KBM-7 (cell line): Measurements from ENCODE around the gene FSTL4.

Experiments
- DNase-seq: peaks from one replicate; pipeline ENCODE4 v3.0.0-alpha.2; 2015
- in situ Hi-C: fragments of 300-500 bp; cut with MboI; formaldehyde crosslinking; loops from 2 replicates; pipeline ENCODE4 v1.14.3; 2020; ENCODE audit warnings: low sequenced_read_pairs, low pct_unique_long_range_greater_than_20kb, mixed read lengths

Gene FSTL4

DNA sequence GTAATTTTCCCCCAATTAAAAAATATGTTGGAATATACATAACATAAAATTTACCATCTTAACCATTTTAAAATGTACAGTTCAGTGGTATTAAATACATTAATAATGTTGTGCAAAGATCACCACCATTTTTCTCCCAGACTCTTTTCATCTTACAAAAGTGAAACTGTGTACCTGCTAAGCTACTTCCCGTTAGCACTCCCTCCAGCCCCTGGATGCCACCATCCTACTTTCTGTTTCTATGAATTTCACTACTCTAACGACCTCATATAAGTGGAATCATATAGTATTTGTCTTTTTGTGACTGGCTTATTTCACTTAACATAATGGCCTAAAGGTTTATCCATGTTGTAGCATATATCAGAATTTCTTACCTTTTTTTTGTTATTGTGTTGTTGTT is 447.6 kb downstream of the FSTL4 start:
- in situ Hi-C loops, result no loop called here
- no peak for DNase-seq

DNA sequence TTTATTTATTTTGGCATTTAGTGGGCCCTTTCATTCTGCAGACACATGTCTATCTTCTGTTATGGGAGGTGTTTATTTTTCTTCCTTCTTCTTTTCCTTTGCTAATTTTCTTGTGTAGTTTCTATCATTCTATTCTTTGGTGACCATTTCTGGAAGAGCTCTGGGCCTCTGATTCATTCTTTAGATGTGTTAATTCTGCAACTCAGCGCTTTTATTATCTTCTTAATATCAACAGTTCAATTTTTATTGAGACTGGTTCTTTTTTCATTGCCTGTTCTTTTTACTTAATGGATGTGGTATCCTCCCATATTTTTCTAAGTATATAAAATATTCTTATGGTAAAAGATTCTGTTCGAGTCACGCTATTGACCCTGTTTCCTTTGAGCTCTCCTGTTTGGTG is 448.5 kb downstream of the FSTL4 start:
- DNase-seq, result no peak
- in situ Hi-C loops, result no loop called here

DNA sequence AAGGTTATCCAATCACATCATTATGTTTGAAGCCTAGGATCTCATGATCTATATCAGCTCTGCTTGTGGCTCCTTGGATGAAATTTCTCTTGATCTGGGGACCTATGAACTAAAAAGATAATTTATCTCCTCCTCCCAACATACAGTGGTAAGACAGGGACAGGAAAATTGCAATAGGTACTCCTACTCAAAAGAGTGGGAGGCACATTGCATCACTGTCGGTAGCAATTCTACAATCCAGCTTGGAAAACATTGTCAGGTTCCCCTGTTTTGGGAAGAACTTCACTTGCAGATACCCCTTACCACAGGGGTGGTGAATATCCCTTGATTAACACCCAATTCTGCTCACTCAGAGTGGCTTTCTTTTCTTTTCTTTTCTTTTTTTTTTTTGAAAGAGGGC is 452.8 kb downstream of the FSTL4 start:
- DNase-seq, result no peak
- in situ Hi-C loops, result no loop called here

DNA sequence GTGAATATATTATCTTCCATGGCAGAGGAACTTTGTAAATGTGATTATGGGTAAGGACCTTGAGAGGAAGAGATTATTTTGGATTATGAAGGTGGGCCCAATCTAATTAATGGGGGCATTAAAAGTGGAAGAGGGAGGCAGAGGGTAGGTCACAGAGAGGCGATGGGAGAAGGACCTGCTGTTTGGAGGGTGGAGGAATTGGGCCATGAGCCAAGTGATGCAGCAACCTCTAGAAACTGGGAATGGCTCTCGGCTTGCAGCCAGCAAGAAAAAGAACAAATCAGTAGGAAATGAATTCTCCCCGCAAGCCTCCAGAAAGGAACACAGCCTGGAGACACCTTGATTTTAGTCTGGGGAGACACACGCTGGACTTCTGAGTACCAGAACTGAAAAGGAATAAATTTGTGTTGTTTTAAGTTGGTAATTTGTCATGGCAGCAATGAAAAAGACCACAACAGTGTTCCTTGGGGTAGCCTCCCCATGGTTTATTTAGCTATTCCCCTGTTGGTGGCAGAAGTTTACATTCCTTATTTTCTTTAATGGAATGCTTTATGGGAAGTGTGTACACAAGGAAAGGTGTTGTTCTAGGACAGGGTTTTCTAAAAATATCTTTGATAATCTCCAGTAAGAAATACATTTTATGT is 456.9 kb downstream of the FSTL4 start:
- in situ Hi-C loops, result no loop called here
- no peak for DNase-seq

DNA sequence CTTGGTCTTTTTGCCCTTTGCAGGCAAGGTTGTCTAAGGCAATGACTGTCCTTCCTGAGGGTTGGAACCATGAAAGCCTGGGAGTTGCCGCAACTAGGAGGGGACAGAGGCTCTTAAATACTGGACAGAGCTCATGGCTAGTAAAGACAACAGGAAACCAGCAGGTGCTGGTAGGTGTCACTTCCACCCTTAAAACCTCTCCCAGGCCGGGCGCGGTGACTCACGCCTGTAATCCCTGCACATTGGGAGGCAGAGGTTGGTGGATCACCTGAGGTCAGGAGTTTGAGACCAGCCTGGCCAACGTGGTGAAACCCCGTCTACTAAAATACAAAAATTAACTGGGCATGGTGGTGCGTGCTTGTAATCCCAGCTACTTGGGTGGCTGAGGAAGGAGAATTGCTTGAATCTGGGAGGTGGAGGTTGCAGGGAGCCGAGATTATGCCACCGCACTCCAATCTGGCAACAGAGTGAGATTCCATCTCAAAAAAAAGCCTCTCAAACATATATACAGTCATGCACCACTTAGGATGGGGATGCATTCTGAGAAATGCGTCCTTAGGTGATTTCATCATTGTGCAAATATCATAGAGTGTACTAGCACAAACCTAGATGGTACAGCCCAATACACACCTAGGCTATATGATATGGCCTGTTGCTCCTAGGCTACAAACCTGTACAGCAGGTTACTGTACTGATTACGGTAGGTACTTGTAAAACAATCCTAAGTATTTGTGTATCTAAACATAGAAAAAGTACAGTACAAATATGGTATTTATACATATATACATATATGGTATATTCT is 457.9 kb downstream of the FSTL4 start:
- in situ Hi-C loops, result no loop called here
- DNase-seq, result no peak

DNA sequence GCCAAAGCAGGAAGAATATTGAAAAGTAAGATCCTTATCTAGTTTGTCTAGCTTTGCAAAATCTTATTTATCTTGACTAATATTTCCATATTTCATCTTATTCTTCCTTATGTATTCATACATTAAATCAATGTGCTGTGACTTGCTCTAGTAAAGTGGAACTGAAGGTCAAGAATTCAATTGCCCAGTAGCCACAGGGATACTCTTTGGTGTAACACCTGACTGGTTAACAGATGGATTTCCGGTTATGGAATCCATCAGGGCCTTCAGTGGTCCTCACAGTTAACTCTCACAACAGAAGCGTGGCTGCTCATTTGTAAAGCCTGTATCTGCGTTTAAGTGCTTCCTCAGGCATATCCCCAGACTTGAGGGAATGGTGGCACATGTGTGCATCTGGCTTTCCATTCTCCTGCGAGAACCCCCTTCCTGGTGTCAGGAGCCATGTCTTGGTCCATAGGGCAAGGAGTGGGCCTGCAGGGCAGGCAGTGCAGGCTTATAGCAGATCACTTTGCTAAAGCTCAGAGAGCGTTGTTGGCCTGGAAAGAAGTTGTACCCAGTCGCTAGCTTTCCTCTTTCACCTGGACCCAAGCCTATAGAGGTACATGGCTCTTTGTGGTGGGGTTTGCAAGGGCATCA is 461.3 kb downstream of the FSTL4 start:
- in situ Hi-C loops, result no loop called here
- DNase-seq, result no peak

DNA sequence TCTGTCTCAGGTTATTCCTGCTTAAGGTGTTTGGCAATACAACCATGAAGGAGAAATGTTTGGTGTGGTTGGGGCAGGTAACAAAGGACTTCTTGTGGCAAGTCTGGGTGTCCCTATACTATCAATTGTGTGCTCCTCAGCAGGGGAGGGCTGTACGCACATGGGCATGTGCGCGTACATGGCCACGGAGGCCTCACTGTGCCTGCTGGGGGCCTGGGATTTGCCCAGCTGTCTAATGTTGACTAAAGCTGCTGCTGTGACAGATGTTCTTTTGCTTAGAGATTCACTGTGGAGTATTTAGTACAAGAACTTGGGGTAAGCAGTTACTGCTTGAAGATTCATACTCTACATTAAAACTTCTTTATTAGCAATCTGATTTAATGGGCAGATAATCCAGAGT is 463.0 kb downstream of the FSTL4 start:
- in situ Hi-C loops, result no loop called here

DNA sequence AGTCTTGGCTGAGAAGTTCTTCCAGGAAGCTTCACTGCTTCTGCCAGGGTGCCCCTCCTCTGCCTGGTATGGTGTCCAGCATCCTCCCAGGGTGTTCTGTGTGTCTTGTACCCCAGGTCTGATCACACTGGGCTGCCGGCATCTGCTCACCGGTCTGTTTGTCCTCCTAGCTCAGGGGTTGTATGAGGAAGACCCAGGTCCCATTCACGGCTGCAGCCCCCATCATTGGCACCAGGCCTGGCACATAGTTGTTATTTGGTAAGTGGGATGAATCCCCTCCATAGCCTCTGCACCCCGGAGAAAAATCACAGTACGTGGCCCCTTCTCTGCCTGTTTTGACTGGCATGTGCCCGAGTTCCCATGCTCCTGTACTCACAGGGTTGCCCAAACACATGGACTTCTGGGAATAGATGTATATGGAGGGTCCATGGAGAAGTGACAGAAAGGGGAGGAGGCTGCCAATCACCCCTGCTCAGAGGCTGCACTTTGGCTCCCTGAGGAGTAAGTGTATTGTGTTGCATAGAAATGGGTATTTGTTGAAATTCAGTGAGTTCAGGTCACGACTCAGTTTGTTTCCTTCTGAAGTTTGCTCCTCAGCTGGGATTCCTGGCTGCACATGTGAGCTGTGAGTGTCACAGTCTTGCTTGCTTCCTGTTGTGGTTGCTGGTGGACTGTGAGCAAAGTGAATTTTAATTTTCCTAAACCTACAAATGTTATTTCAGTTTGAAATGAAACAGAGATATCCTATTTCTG is 464.4 kb downstream of the FSTL4 start:
- in situ Hi-C loops, result no loop called here
- no peak for DNase-seq

More for the DNA sequence above, 463.0 kb downstream of the FSTL4 start:
- DNase-seq, result no peak

DNA sequence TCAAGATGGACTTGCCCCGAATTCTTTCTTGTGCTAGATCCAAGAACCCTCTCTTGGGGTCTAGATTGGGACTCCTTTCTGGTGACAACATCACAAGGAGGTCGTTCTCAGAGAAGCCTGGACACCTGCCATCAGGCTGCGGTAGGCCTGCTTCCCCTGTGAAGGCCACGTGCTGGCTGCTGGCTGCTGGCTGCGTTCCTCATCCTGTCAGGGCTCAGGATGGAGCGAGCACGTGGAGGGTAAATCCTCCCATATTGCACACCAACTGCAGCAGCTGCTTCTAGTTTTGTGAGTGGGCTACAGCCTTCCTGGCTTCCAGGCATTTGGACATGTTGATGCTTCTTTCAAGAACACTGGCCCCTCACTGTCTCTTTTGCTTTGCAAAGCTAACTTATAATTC is 464.9 kb downstream of the FSTL4 start:
- in situ Hi-C loops, result no loop called here

More for the DNA sequence above, 464.9 kb downstream of the FSTL4 start:
- no peak for DNase-seq
